Measurements from ENCODE around the gene SLC28A1. TPM values are rescaled to one million over a fixed set of nuclear protein-coding genes. Genes with fewer than 3 reads are reported as not detected.
"Not testable (repeated sequence)": the region's sequence is repeated elsewhere in the genome, so short reads cannot be mapped to it uniquely, and the experiment has no call there.

SLC28A1 gene
- total RNA-seq (not detected), polyA plus RNA-seq (not detected), total RNA-seq (0 reads per million in 6 experiments)

GRCh38 chr15:84883916-84884781 is at the start of gene SLC28A1:
TSS of gene SLC28A1 (plus strand) at chr15:84884662. CDS start at chr15:84887761, 3,099 bp downstream.
- Mint-ChIP-seq H3K4me1 (no peaks in the 10 kb centered on the region), H3K27me3 (peaks cover 0 to 2% (median 0%) of the 10 kb centered on the region in 5 donors), H3K4me3 (no peak within 1 kb of the TSS), H3K27ac (peak within 1 kb of the TSS in 1 of 10 donors; percentile 56), H3K9me3 (no peaks in the 10 kb centered on the region), H3K36me3 (no peaks in the 10 kb centered on the region)
- no peak for DNase-seq
- ATAC-seq, result no peak
- POLR2A ChIA-PET, result no interaction called here

GRCh38 chr15:84834969-84835368 is 49.5 kb upstream of the SLC28A1 start:
- peaks cover 0 to 15% (median 4%) of the 10 kb centered on the region in 5 donors for H3K27me3 Mint-ChIP-seq
- POLR2A ChIA-PET, result no interaction called here
- H3K4me3 Mint-ChIP-seq, result no peak overlapping the region
- H3K9me3 Mint-ChIP-seq, result no peaks in the 10 kb centered on the region
- DNase-seq (no peak), ATAC-seq (no peak)
- no peak overlapping the region for H3K27ac Mint-ChIP-seq
- H3K4me1 Mint-ChIP-seq, result no peaks in the 10 kb centered on the region
- H3K36me3 Mint-ChIP-seq, result no peaks in the 10 kb centered on the region

GRCh38 chr15:84835661-84836337 is 48.7 kb upstream of the SLC28A1 start:
- peak overlapping the region in 1 of 10 donors; percentile 26 for H3K27ac Mint-ChIP-seq

GRCh38 chr15:84836844-84837243 is 47.6 kb upstream of the SLC28A1 start:
- no peak for DNase-seq
- Mint-ChIP-seq H3K27ac (peak overlapping the region in 1 of 10 donors; percentile 2), H3K9me3 (no peaks in the 10 kb centered on the region), H3K4me3 (no peak overlapping the region), H3K4me1 (no peaks in the 10 kb centered on the region), H3K36me3 (no peaks in the 10 kb centered on the region), H3K27me3 (peaks cover 0 to 16% (median 4%) of the 10 kb centered on the region in 5 donors)
- POLR2A ChIA-PET, result no interaction called here
- no peak for ATAC-seq

More at GRCh38 chr15:84835661-84836337, 48.7 kb upstream of the SLC28A1 start:
- POLR2A ChIA-PET, result no interaction called here
- H3K27me3 Mint-ChIP-seq, result peaks cover 0 to 15% (median 4%) of the 10 kb centered on the region in 5 donors
- no peaks in the 10 kb centered on the region for H3K9me3 Mint-ChIP-seq
- H3K4me1 Mint-ChIP-seq, result no peaks in the 10 kb centered on the region
- no peaks in the 10 kb centered on the region for H3K36me3 Mint-ChIP-seq
- H3K4me3 Mint-ChIP-seq, result no peak overlapping the region
- ATAC-seq (no peak), DNase-seq (no peak)

GRCh38 chr15:84839714-84840113 is 44.7 kb upstream of the SLC28A1 start:
- POLR2A ChIA-PET, result no interaction called here
- Mint-ChIP-seq H3K9me3 (no peaks in the 10 kb centered on the region), H3K4me1 (no peaks in the 10 kb centered on the region), H3K27me3 (peaks cover 0 to 24% (median 4%) of the 10 kb centered on the region in 5 donors), H3K27ac (no peak overlapping the region), H3K4me3 (no peak overlapping the region), H3K36me3 (no peaks in the 10 kb centered on the region)
- ATAC-seq (no peak), DNase-seq (no peak)

GRCh38 chr15:84840255-84840654 is 44.2 kb upstream of the SLC28A1 start:
- no peak for DNase-seq
- H3K27ac Mint-ChIP-seq, result no peak overlapping the region
- H3K4me3 Mint-ChIP-seq, result no peak overlapping the region
- H3K27me3 Mint-ChIP-seq, result peaks cover 0 to 23% (median 4%) of the 10 kb centered on the region in 5 donors
- H3K4me1 Mint-ChIP-seq, result no peaks in the 10 kb centered on the region
- ATAC-seq, result no peak
- no peaks in the 10 kb centered on the region for H3K9me3 Mint-ChIP-seq
- POLR2A ChIA-PET, result no interaction called here
- no peaks in the 10 kb centered on the region for H3K36me3 Mint-ChIP-seq

GRCh38 chr15:84840741-84841429 is 43.6 kb upstream of the SLC28A1 start:
- no peaks in the 10 kb centered on the region for H3K4me1 Mint-ChIP-seq
- no peak overlapping the region for H3K4me3 Mint-ChIP-seq
- ATAC-seq, result no peak
- POLR2A ChIA-PET, result no interaction called here
- no peaks in the 10 kb centered on the region for H3K36me3 Mint-ChIP-seq
- no peak overlapping the region for H3K27ac Mint-ChIP-seq
- H3K9me3 Mint-ChIP-seq, result peaks cover 0 to 6% (median under 1%) of the 10 kb centered on the region in 9 donors
- peaks cover 0 to 17% (median 4%) of the 10 kb centered on the region in 5 donors for H3K27me3 Mint-ChIP-seq
- no peak for DNase-seq

- no peak overlapping the region for H3K27ac Mint-ChIP-seq
- POLR2A ChIA-PET, result no interaction called here
- peaks cover 0 to 12% (median 10%) of the 10 kb centered on the region in 3 donors for H3K36me3 Mint-ChIP-seq
- ATAC-seq, result no peak
- H3K4me1 Mint-ChIP-seq, result no peaks in the 10 kb centered on the region
- H3K4me3 Mint-ChIP-seq, result no peak overlapping the region
- H3K27me3 Mint-ChIP-seq, result peaks cover 0 to 9% (median 2%) of the 10 kb centered on the region in 5 donors
- no peak for DNase-seq
- H3K9me3 Mint-ChIP-seq, result peaks cover 0 to 24% (median 12%) of the 10 kb centered on the region in 9 donors
Measured at GRCh38 chr15:84842781-84843180, 41.7 kb upstream of the SLC28A1 start.

- Mint-ChIP-seq H3K4me1 (no peaks in the 10 kb centered on the region), H3K27me3 (peaks cover 0 to 9% (median 0%) of the 10 kb centered on the region in 5 donors), H3K9me3 (peaks cover 0 to 35% (median 17%) of the 10 kb centered on the region in 9 donors), H3K36me3 (peaks cover 0 to 17% (median 10%) of the 10 kb centered on the region in 3 donors), H3K4me3 (no peak overlapping the region), H3K27ac (no peak overlapping the region)
- DNase-seq (no peak), ATAC-seq (no peak)
- POLR2A ChIA-PET, result no interaction called here
Measured at GRCh38 chr15:84844964-84845363, 39.5 kb upstream of the SLC28A1 start.

- ATAC-seq, POLR2A ChIA-PET, H3K4me3 Mint-ChIP-seq, H3K4me1 Mint-ChIP-seq, H3K27me3 Mint-ChIP-seq, H3K27ac Mint-ChIP-seq: not testable (repeated sequence)
- peaks cover 0 to 35% (median 17%) of the 10 kb centered on the region in 9 donors for H3K9me3 Mint-ChIP-seq
- H3K36me3 Mint-ChIP-seq, result peaks cover 0 to 17% (median 10%) of the 10 kb centered on the region in 3 donors
- peak in 3 of 10 donors; percentile 14 to 17 (median 16) for DNase-seq
Measured at GRCh38 chr15:84845631-84846030, 38.8 kb upstream of the SLC28A1 start.

GRCh38 chr15:84846269-84846668 is 38.2 kb upstream of the SLC28A1 start:
- POLR2A ChIA-PET, result no interaction called here
- Mint-ChIP-seq H3K36me3 (peaks cover 0 to 17% (median 10%) of the 10 kb centered on the region in 3 donors), H3K27ac (no peak overlapping the region), H3K27me3 (peaks cover 0 to 9% (median 0%) of the 10 kb centered on the region in 5 donors), H3K4me3 (no peak overlapping the region), H3K9me3 (peaks cover 0 to 35% (median 17%) of the 10 kb centered on the region in 9 donors), H3K4me1 (no peaks in the 10 kb centered on the region)
- ATAC-seq (no peak), DNase-seq (no peak)

GRCh38 chr15:84847382-84847781 is 37.1 kb upstream of the SLC28A1 start:
- Mint-ChIP-seq H3K4me3 (no peak overlapping the region), H3K27me3 (peaks cover 0 to 3% (median 0%) of the 10 kb centered on the region in 5 donors), H3K4me1 (no peaks in the 10 kb centered on the region), H3K36me3 (peaks cover 0 to 17% (median 10%) of the 10 kb centered on the region in 3 donors), H3K9me3 (peaks cover 0 to 35% (median 17%) of the 10 kb centered on the region in 9 donors), H3K27ac (no peak overlapping the region)
- ATAC-seq (no peak), DNase-seq (no peak)
- POLR2A ChIA-PET, result no interaction called here

All from naive thymus-derived CD8-positive, alpha-beta T cell (primary cell).